Measurements from ENCODE around the gene C1QTNF2. TPM values are rescaled to one million over a fixed set of nuclear protein-coding genes. Genes with fewer than 3 reads are reported as not detected.
"Not testable (repeated sequence)": the region's sequence is repeated elsewhere in the genome, so short reads cannot be mapped to it uniquely, and the experiment has no call there.

Gene C1QTNF2
- total RNA-seq, 2 experiments from 2014 or later = not detected

DNA sequence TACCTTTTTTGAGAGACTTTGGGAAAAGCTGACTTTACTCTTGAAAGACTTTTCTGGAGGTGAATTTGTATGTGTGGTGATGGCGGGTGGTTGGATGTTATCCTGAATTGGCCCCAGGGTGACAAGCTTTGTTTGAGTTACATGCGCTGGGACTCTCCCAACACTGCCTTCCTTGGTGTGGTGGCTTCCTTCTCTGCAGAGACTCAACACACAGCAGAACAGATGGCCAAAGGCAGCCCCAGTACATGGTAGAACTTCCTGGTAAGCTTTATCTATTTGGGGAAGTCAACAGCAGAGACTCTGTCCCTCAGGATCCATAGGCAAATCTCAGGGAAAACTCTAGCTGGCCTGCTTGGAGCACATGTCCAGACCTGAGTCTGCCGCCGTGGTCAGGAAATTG is 18.1 kb downstream of the C1QTNF2 start:
- DNase-seq = no peak
- Mint-ChIP-seq H3K27ac (no peak overlapping the region), H3K27me3 (peaks cover 3% of the 10 kb centered on the region), H3K9me3 (no peaks in the 10 kb centered on the region), H3K36me3 (ENCODE audit: low read depth) (no peaks in the 10 kb centered on the region), H3K4me3 (no peak overlapping the region), H3K4me1 (no peaks in the 10 kb centered on the region)
- POLR2A ChIA-PET = interaction anchor here (1.0 kb wide), 1 partner anchor 330 kb away, joined by 3 read pairs; no protein-coding TSS in a partner anchor
- CTCF ChIA-PET = interaction anchor here (0.9 to 1.5 kb wide), 3 partner anchors 8 to 331 kb away, joined by 3 to 4 read pairs (median 3); no protein-coding TSS in a partner anchor

DNA sequence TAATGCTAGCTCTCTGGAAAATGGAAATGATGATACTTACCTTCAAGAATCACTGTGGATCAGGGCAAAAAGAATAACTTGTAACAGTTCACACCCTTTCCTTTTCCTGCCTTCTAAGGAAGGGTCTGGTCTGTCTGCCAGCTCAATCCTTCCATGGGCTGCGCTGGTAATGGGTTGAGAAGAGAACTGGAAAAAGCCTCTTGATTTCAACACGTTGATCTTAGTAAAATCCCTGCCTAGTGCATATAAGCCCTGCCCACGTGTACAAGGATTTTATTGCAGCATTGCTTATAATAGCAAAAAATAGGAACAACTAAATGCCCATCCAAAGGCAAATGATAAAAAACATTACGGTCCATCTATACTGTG is 20.5 kb downstream of the C1QTNF2 start:
- POLR2A ChIA-PET = no interaction called here
- no peak overlapping the region for H3K27ac Mint-ChIP-seq

DNA sequence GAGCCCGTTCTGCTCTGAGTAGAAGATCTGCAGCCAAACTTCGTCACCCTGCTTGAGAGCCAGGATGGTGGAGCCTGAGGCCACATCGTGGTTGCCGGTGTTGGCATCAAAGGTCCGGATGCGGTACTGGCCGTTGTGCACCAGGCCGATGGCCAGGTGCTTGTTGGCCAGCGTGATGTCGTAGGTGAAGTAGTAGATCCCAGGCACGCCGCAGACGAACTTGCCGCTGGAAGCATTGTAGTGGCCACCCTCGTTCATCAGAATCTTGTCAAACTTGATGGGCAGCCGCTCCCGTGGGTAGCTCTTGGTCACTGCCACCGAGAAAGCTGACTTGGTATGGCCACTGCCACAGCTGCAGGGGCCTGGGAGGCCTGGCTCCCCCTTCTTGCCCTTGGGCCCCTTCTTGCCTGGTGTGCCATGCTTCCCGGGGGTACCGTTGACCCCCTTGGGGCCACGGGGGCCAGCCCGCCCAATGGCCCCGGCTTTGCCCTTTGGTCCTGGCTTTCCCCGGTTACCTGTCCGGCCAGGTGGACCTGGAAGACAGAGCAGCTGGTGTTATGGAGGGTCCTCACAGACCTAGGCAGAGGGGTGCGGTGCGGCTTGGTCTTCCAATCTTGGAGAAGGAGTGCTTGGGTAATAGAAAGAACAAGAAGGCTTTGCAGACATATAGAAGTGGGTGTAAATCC is 21.0 kb downstream of the C1QTNF2 start:
- CTCF ChIA-PET = no interaction called here

More for the DNA sequence above, 20.5 kb downstream of the C1QTNF2 start:
- no peaks in the 10 kb centered on the region for H3K9me3 Mint-ChIP-seq
- no peak overlapping the region for H3K4me3 Mint-ChIP-seq
- H3K27me3 Mint-ChIP-seq = peaks cover 3% of the 10 kb centered on the region
- no peaks in the 10 kb centered on the region for H3K4me1 Mint-ChIP-seq
- no peak for DNase-seq
- H3K36me3 Mint-ChIP-seq (ENCODE audit: low read depth) = no peaks in the 10 kb centered on the region
- CTCF ChIA-PET = no interaction called here

DNA sequence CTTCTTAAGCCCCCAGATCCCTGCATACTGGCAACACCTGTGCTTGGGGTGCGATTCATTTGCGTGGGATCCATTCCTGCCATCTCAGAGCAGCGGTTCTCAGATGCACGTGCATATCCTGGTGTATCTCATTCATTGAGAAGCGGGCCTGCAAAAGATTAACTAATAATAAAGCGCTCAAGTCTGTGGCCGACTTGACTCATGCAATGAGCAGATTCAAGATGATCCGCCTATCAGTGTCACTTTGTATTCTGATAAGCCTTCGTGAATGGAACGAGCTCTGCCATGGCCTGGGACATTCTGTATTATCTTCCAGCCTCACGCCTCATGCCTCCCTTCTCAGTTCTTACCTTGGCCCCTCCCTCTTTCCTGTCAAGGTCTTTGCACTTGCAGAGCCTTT is 22.3 kb downstream of the C1QTNF2 start:
- Mint-ChIP-seq H3K9me3 (no peaks in the 10 kb centered on the region), H3K4me1 (no peaks in the 10 kb centered on the region), H3K4me3 (no peak overlapping the region), H3K27me3 (peaks cover 5% of the 10 kb centered on the region), H3K36me3 (ENCODE audit: low read depth) (no peaks in the 10 kb centered on the region), H3K27ac (no peak overlapping the region)
- CTCF ChIA-PET = interaction anchor here (0.6 to 0.9 kb wide), 4 partner anchors 10 to 326 kb away, joined by 3 to 4 read pairs (median 4); no protein-coding TSS in a partner anchor
- DNase-seq = no peak
- POLR2A ChIA-PET = no interaction called here

More for the DNA sequence above, 21.0 kb downstream of the C1QTNF2 start:
- H3K9me3 Mint-ChIP-seq = no peaks in the 10 kb centered on the region
- H3K27me3 Mint-ChIP-seq = peaks cover 3% of the 10 kb centered on the region
- no peak overlapping the region for H3K4me3 Mint-ChIP-seq
- H3K36me3 Mint-ChIP-seq (ENCODE audit: low read depth) = no peaks in the 10 kb centered on the region
- no peak overlapping the region for H3K27ac Mint-ChIP-seq
- DNase-seq = no peak
- H3K4me1 Mint-ChIP-seq = no peaks in the 10 kb centered on the region
- POLR2A ChIA-PET = no interaction called here

DNA sequence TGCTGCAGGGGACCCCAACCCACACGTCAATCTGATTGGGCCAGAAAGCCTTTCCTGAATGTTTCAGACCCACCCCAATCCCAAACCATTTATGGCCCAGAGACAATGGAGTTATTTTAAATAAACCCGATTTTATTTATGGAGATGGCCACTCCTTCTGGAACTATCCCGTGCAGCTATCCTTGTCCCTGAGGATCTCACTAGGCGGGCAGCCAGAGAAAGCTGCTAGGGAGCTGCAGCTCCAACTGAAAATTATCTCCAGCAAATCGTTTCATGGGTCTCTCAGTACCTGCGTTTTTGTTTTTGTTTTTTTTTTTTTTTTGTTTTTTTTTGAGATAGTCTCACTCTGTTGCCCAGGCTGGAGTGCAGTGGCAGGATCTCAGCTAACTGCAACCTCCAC is 23.0 kb downstream of the C1QTNF2 start:
- ChIA-PET POLR2A (no interaction called here), CTCF (interaction anchor here (0.9 to 5.1 kb wide), 4 partner anchors 10 to 326 kb away, joined by 3 to 42 read pairs (median 4); partner anchors contain the start of gene C1QTNF2)
- H3K36me3 Mint-ChIP-seq (ENCODE audit: low read depth) = no peaks in the 10 kb centered on the region
- H3K9me3 Mint-ChIP-seq = no peaks in the 10 kb centered on the region
- no peak overlapping the region for H3K27ac Mint-ChIP-seq
- peaks cover 5% of the 10 kb centered on the region for H3K27me3 Mint-ChIP-seq
- no peak for DNase-seq
- H3K4me1 Mint-ChIP-seq = no peaks in the 10 kb centered on the region
- H3K4me3 Mint-ChIP-seq = no peak overlapping the region

DNA sequence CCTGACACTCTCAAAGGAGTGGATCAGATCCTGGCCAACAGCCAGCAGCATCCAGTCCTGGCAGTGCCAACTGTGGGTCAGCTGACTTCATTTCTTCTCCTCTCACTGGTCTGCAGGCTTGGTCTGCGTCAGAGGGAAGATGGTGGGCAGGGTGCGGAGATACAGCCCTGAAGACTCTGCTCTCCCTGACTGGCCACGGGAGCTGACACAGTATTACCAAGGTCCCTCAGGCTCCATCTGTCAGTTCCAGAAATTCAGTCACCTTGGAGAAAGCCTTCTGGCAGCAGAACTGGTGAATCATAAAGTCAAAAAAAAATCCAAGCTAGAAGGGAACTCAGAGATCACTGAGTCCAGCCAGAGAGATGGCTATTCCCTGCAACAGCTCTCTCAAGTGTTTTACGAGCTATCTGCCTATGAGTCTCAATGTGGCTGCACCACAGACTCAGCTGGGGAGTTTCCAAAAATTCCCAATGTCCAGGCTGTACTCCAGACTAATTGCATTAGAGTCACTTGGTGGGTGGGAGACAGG is 27.9 kb downstream of the C1QTNF2 start:
- peaks cover 2% of the 10 kb centered on the region for H3K27me3 Mint-ChIP-seq
- no peaks in the 10 kb centered on the region for H3K9me3 Mint-ChIP-seq
- ChIA-PET CTCF (interaction anchor here (0.9 to 5.1 kb wide), 4 partner anchors 48 to 331 kb away, joined by 3 to 42 read pairs (median 8); no protein-coding TSS in a partner anchor), POLR2A (no interaction called here)
- H3K4me1 Mint-ChIP-seq = peaks cover 11% of the 10 kb centered on the region
- no peaks in the 10 kb centered on the region for H3K36me3 Mint-ChIP-seq (ENCODE audit: low read depth)
- H3K4me3 Mint-ChIP-seq = no peak overlapping the region
- no peak for DNase-seq
- H3K27ac Mint-ChIP-seq = no peak overlapping the region

DNA sequence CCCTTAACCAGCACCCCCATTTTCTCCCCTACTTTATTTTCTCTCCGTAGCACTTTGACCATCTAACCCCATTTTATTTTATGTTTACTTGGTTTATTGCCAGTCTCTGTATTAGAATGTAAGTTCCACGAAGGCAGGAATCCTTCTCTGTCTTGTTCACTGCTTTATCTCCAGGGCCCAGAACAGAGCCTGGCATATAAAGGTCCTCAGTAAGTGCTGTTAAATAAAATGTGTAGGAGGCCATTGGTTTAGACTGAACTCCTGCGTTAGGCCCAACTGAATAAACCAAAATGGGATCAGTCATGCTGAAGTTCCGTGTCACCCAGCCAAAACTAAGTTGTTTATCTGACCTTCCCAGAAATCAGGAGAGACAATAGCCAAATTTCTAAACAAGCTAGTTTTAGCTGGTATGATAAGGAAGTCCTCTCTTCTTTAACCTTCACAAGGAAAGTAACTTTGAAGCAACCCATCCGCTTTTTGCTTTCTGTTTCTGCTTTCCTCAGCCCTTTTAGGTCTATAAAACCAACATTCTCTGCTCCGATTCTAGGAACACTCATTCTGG is 29.0 kb downstream of the C1QTNF2 start:
- no peak for DNase-seq
- Mint-ChIP-seq H3K9me3 (no peaks in the 10 kb centered on the region), H3K36me3 (ENCODE audit: low read depth) (no peaks in the 10 kb centered on the region), H3K27me3 (peaks cover 5% of the 10 kb centered on the region), H3K4me3 (no peak overlapping the region), H3K27ac (no peak overlapping the region), H3K4me1 (peaks cover 11% of the 10 kb centered on the region)
- ChIA-PET CTCF (interaction anchor here (3.8 kb wide), 1 partner anchor 49 kb away, joined by 14 read pairs; no protein-coding TSS in a partner anchor), POLR2A (no interaction called here)

DNA sequence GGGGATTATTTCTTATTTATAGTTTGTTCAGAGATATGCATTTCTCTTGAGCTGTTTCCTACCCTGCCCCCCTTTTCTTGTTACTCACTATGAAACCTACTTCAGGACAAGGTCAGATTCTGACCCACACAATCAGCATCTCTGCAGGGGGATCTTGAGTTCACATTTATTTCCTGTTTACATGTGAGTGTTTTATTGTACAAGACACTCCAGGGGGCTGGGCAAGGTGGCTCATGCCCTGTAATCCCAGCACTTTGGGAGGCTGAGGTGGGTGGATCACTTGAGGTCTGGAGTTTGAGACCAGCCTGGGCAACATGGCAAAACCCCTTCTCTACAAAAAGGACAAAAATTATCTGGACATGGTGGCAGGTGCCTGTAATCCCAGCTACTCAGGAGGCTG is 29.9 kb downstream of the C1QTNF2 start:
- CTCF ChIA-PET = interaction anchor here (0.7 kb wide), 1 partner anchor 319 kb away, joined by 3 read pairs; no protein-coding TSS in a partner anchor
- POLR2A ChIA-PET; H3K27me3 Mint-ChIP-seq; H3K9me3 Mint-ChIP-seq; H3K36me3 Mint-ChIP-seq (ENCODE audit: low read depth); DNase-seq; H3K4me3 Mint-ChIP-seq; H3K27ac Mint-ChIP-seq: not testable (repeated sequence)
- peaks cover 11% of the 10 kb centered on the region for H3K4me1 Mint-ChIP-seq

DNA sequence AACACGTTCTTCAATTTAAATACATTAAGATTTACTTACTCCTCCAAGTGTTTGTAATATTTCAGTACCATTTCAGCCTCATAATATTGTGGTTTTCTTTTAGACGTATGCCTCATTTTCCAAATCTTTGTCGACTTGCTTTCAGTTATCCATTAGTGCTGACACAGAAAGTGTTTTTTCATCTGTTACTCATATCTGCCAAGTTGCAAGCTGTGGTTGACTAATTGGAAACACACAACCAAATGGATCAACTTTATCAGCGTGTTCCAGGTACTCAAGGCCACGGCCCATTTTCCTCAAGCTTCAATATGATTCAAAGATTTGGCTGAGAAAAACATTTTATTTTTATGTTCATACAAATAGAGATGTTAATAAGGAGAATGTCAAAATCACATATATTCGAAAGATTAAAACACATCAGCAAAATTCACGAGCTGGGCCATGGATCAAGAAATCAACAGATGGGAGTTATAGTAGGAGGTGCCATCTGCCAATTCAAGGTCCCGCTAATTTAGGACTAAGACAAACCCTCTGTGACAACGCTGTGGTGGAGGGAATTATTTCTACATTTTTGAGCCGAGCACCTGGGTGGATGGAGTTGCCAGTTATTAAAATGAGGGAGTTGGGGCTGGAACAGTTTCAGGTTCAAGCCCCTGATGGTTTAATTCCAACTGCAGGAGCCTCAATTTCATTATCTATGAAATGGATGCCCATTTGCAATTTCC is 30.9 kb downstream of the C1QTNF2 start:
- no peaks in the 10 kb centered on the region for H3K9me3 Mint-ChIP-seq
- no peak for DNase-seq
- H3K27me3 Mint-ChIP-seq = peaks cover 5% of the 10 kb centered on the region
- no peak overlapping the region for H3K27ac Mint-ChIP-seq
- no peak overlapping the region for H3K4me3 Mint-ChIP-seq
- POLR2A ChIA-PET = no interaction called here
- peaks cover 11% of the 10 kb centered on the region for H3K4me1 Mint-ChIP-seq
- CTCF ChIA-PET = interaction anchor here (0.9 kb wide), 1 partner anchor 357 kb away, joined by 3 read pairs; no protein-coding TSS in a partner anchor
- no peaks in the 10 kb centered on the region for H3K36me3 Mint-ChIP-seq (ENCODE audit: low read depth)

DNA sequence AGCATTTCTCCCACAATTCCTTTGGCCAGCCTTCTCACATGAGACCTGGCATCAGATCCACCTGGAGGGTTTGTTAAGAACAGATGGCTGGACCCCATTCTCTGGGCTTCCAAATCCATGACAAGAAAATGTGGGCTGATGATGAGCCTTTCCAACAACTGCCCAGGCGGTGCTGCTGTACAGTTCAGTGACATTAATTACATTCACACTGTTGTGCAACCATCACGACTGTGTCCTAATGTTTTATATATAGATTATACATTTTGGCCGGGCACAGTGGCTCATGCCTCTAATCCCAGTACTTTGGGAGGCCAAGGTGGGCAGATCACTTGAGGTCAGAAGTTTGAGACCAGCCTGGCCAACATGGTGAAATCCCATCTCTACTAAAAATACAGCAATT is 35.7 kb downstream of the C1QTNF2 start:
- H3K4me3 Mint-ChIP-seq; CTCF ChIA-PET; H3K4me1 Mint-ChIP-seq; H3K27ac Mint-ChIP-seq; DNase-seq; H3K9me3 Mint-ChIP-seq; H3K27me3 Mint-ChIP-seq; POLR2A ChIA-PET; H3K36me3 Mint-ChIP-seq (ENCODE audit: low read depth): not testable (repeated sequence)

DNA sequence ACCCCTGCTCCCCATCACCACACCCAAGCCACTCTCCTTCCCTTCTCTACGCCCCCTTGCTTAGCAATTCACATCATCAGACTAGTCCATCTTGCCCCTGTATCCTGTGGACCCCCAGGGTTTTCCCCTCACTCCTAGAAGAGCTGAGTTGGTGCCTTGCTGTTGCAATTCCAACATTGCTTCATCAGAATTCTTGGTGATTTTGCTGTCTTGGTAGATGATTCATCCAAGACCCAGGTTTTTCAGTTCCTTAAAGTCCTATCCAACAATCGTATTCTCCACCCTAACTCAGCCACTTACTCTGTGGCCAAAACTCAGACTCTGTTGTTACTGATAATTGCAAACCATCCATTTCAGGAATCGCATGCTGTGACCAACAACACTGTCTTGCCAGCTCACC is 36.7 kb downstream of the C1QTNF2 start:
- Mint-ChIP-seq H3K36me3 (ENCODE audit: low read depth) (no peaks in the 10 kb centered on the region), H3K4me1 (no peaks in the 10 kb centered on the region), H3K4me3 (no peak overlapping the region), H3K9me3 (no peaks in the 10 kb centered on the region), H3K27me3 (peaks cover 8% of the 10 kb centered on the region), H3K27ac (no peak overlapping the region)
- ChIA-PET CTCF (no interaction called here), POLR2A (no interaction called here)
- no peak for DNase-seq

DNA sequence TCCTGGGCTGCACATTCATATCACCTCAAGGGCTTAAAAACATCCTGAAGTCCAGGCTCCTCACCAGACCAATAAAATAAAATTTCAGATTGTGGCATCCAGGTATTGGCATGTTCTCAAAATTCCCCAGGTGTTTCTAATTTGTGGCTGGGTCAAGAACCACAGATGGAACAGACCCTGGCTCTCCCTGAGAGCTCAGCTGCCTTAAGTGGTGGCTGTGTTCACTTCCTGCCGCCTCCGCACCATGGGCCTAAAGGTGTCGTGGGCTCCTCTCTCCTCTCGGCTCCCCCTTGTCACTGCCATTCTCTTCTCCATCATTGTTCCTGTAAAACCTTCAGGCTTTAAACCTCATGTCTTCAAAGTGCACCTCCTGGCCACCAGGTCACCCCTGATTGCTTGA is 40.2 kb downstream of the C1QTNF2 start:
- DNase-seq = no peak
- POLR2A ChIA-PET = no interaction called here
- Mint-ChIP-seq H3K27ac (no peak overlapping the region), H3K36me3 (ENCODE audit: low read depth) (no peaks in the 10 kb centered on the region), H3K9me3 (no peaks in the 10 kb centered on the region), H3K27me3 (peaks cover 9% of the 10 kb centered on the region), H3K4me1 (no peaks in the 10 kb centered on the region), H3K4me3 (no peak overlapping the region)
- CTCF ChIA-PET = no interaction called here

DNA sequence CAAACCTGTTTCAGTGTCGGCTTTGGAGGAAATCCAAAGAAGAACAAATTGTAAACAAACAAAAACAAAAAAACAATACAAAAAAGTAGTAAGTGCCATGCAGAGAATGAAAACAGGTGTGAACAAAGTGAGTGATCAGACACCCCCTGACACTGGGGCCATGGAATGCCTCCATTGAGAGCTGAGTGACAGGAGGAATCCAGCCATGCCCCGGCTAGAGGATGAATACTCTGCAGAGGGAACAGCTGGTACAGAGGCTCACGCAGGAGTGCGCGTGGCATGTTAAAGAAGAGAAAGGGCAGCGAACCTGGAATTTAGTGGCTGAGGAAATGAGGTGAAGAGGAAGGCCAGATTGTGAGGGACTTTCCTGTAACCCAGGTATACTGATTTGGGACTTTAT is 42.6 kb downstream of the C1QTNF2 start:
- CTCF ChIA-PET = no interaction called here
- POLR2A ChIA-PET = no interaction called here
- no peak overlapping the region for H3K27ac Mint-ChIP-seq

More for the DNA sequence above, 42.6 kb downstream of the C1QTNF2 start:
- Mint-ChIP-seq H3K4me1 (no peaks in the 10 kb centered on the region), H3K27me3 (peaks cover 4% of the 10 kb centered on the region), H3K36me3 (ENCODE audit: low read depth) (no peaks in the 10 kb centered on the region), H3K4me3 (no peak overlapping the region), H3K9me3 (no peaks in the 10 kb centered on the region)
- DNase-seq = no peak

Measured in activated CD4-positive, alpha-beta memory T cell treated with anti-CD3 and anti-CD28 coated beads, Interleukin-2, amount 10 ng/mL, durations not matched to agents 7 days and 5 days (primary cell).